Cardiac muscle cell (in vitro differentiated cells and primary cell): Measurements from ENCODE around the gene UPF2. TPM values are rescaled to one million over a fixed set of nuclear protein-coding genes. Genes with fewer than 3 reads are reported as not detected.
A peak's percentile ranks its signal among the peaks of the same experiment; 100 is the strongest.

ENCODE experiments used
- DNase-seq, 2 donors: peaks; one replicate each; pipeline versions ENCODE4 v3.0.0 to v3.0.0-alpha.2; 2010 to 2017; ENCODE audit warnings: low read depth in 1 of 2, low spot score in 1 of 2
- H3K27ac ChIP-seq: fragments of 200-600 bp; sonication (generic); 2 replicates; pipeline ENCODE4 v1.5.1; 2016
- H3K27me3 ChIP-seq: fragments of 200-600 bp; sonication (generic); 2 replicates; pipeline ENCODE4 v1.6.0; 2016; ENCODE audit warnings: control low read depth
- H3K36me3 ChIP-seq: fragments of 200-600 bp; sonication (generic); 2 replicates; pipeline ENCODE4 v1.5.1; 2016; ENCODE audit warnings: control low read depth
- H3K4me1 ChIP-seq: fragments of 200-600 bp; sonication (generic); 2 replicates; pipeline ENCODE4 v1.8.1; 2017; ENCODE audit warnings: low read depth, mild to moderate bottlenecking, mixed run types
- H3K4me3 ChIP-seq: fragments of 200-600 bp; sonication (generic); 2 replicates; pipeline ENCODE4 v1.5.1; 2016; ENCODE audit warnings: mild to moderate bottlenecking
- H3K9me3 ChIP-seq: fragments of 200-600 bp; sonication (generic); 2 replicates; pipeline ENCODE4 v1.5.1; 2017; ENCODE audit warnings: low read depth, mild to moderate bottlenecking, control low read depth
- polyA plus RNA-seq: library from polyadenylated mRNA; unstranded; fragments of >200 nt; fragmentation: Nextera tagmentation; extraction: Ambion mirVana; gene quantifications from 2 replicates; pipeline ENCODE4 v1.2.1, GENCODE V29; 2016
- total RNA-seq: library from RNA; depleted of rRNA; stranded (reverse); fragments of >200 nt; gene quantifications from 2 replicates; pipeline ENCODE4 v1.2.3, GENCODE V29; 2016
- TF ChIP-seq, protein P1 (sequence below): IDR thresholded peaks from 2 replicates; pipeline ENCODE4 v1.5.1; 2012; ENCODE audit warnings: low read depth, mild to moderate bottlenecking, low read length

The UPF2 gene
- total and polyA plus RNA-seq, 2 experiments from 2014 or later, result 12.8 to 13.2 TPM

- peak overlapping the region; percentile 96 for H3K27ac ChIP-seq
- no peak overlapping the region for H3K4me3 ChIP-seq
- H3K27me3 ChIP-seq, result no peaks in the 10 kb centered on the region
- H3K36me3 ChIP-seq, result no peaks in the 10 kb centered on the region
- TF ChIP-seq, protein P1, sequence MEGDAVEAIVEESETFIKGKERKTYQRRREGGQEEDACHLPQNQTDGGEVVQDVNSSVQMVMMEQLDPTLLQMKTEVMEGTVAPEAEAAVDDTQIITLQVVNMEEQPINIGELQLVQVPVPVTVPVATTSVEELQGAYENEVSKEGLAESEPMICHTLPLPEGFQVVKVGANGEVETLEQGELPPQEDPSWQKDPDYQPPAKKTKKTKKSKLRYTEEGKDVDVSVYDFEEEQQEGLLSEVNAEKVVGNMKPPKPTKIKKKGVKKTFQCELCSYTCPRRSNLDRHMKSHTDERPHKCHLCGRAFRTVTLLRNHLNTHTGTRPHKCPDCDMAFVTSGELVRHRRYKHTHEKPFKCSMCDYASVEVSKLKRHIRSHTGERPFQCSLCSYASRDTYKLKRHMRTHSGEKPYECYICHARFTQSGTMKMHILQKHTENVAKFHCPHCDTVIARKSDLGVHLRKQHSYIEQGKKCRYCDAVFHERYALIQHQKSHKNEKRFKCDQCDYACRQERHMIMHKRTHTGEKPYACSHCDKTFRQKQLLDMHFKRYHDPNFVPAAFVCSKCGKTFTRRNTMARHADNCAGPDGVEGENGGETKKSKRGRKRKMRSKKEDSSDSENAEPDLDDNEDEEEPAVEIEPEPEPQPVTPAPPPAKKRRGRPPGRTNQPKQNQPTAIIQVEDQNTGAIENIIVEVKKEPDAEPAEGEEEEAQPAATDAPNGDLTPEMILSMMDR, result no peak
- H3K4me1 ChIP-seq, result peaks cover 47% of the 10 kb centered on the region
- no peaks in the 10 kb centered on the region for H3K9me3 ChIP-seq
- DNase-seq, result no peak
These were observed 166.3 kb downstream of the UPF2 start for GRCh38 chr10:11876324-11876723.

- no peak overlapping the region for H3K4me3 ChIP-seq
- peak in 1 of 2 donors; percentile 91 for DNase-seq
- TF ChIP-seq, protein P1, result no peak
- H3K9me3 ChIP-seq, result no peaks in the 10 kb centered on the region
- peak overlapping the region; percentile 96 for H3K27ac ChIP-seq
- no peaks in the 10 kb centered on the region for H3K36me3 ChIP-seq
- no peaks in the 10 kb centered on the region for H3K27me3 ChIP-seq
- peaks cover 53% of the 10 kb centered on the region for H3K4me1 ChIP-seq
These were observed 166.9 kb downstream of the UPF2 start for GRCh38 chr10:11875494-11876281.

GRCh38 chr10:11874568-11875493, 167.8 kb downstream of the UPF2 start:
- H3K4me1 ChIP-seq, result peaks cover 60% of the 10 kb centered on the region
- TF ChIP-seq, protein P1, result peak; percentile 19
- H3K4me3 ChIP-seq, result no peak overlapping the region
- H3K27ac ChIP-seq, result peak overlapping the region; percentile 96
- H3K36me3 ChIP-seq, result no peaks in the 10 kb centered on the region
- peak; percentile 92 to 96 for DNase-seq
- H3K9me3 ChIP-seq, result no peaks in the 10 kb centered on the region
- no peaks in the 10 kb centered on the region for H3K27me3 ChIP-seq

GRCh38 chr10:11871466-11871865, 171.1 kb downstream of the UPF2 start:
- DNase-seq, result peak; percentile 16 to 76

GRCh38 chr10:11870900-11871400, 171.7 kb downstream of the UPF2 start:
- no peak for DNase-seq
- Histone ChIP-seq H3K4me1 (peaks cover 63% of the 10 kb centered on the region), H3K27ac (peak overlapping the region; percentile 93), H3K9me3 (no peaks in the 10 kb centered on the region), H3K27me3 (no peaks in the 10 kb centered on the region), H3K36me3 (no peaks in the 10 kb centered on the region), H3K4me3 (no peak overlapping the region)
- TF ChIP-seq, protein P1, result no peak

More at GRCh38 chr10:11871466-11871865, 171.1 kb downstream of the UPF2 start:
- Histone ChIP-seq H3K4me1 (peaks cover 62% of the 10 kb centered on the region), H3K4me3 (peak overlapping the region; percentile 7), H3K36me3 (no peaks in the 10 kb centered on the region), H3K27ac (peak overlapping the region; percentile 93), H3K9me3 (no peaks in the 10 kb centered on the region), H3K27me3 (no peaks in the 10 kb centered on the region)
- TF ChIP-seq, protein P1, result no peak
